ENCODE data around the gene KATNB1.
"Not testable (repeated sequence)": the region's sequence is repeated elsewhere in the genome, so short reads cannot be mapped to it uniquely, and the experiment has no call there.

Gene KATNB1

GRCh38 chr16:57701759-57702371 lies 33.7 kb upstream of the KATNB1 start:
- DNase-seq: no peak

DNA sequence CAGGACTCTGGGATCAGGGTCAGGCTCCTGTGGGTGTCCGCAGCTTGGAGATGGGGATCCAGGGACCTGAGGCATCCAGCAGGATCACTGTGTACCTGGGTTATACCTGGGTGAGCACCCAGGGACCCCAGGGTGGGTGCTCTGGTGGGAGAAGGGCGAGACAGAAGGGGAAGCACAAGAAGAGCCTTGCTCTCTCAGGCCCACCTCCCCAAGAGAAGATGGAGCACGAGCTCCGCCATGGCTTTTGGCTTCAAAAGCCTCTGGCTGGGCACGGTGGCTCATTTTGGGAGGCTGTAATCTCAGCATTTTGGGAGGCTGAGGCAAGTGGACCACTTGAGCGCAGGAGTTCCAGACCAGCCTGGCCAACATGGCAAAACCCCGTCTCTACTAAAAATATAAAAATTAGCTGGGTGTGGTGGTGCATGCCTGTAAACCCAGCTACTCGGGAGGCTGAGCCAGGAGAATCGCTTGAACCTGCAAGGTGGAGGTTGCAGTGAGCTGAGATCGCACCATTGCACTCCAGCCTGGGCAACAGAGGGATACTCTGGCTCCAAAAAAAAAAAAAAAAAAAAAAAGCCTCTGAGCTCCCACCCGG lies 32.1 kb upstream of the KATNB1 start:
- DNase-seq: no peak

GRCh38 chr16:57704011-57704904 lies 31.3 kb upstream of the KATNB1 start:
- no peak for DNase-seq

DNA sequence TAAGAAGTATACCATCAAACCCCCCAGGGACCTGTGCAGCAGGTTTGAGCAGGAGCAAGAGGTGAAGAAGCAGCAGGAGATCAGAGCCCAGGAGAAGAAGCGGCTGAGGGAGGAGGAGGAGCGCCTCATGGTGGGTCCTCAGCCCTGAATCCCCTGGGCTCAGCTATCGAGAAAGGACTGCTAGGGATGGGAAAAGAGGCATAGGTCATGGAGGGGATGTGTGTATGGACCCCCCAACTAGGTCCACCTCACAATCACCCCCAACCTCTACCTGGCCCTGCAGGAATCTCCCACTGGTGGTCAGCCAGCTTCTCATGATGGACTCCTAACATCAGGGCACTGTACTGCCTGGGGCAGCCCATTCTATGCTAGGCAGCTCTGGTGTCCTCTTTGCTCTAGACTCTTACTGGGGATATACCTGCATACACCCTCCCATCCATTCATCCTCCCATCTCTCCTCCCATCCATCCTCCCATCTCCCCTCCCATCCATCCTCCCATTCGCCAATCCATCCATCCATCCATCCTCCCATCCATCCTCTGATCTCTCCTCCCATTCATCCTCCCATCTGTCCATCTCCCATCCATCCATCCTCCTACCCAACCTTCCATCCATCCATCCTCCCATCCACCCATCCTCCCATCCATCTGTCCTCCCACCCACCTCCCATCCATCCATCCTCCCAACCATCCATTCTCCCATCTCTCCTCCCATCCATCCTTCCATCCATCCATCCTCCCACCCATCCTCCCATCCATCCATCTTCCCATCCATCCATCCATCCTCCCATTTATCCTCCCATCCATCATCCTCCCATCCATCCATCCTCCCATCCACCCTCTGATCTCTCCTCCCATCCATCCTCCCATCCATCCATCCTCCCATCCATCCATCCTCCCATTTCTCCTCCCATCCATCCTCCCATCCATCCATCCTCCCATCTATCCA lies 30.4 kb upstream of the KATNB1 start:
- DNase-seq: no peak

DNA sequence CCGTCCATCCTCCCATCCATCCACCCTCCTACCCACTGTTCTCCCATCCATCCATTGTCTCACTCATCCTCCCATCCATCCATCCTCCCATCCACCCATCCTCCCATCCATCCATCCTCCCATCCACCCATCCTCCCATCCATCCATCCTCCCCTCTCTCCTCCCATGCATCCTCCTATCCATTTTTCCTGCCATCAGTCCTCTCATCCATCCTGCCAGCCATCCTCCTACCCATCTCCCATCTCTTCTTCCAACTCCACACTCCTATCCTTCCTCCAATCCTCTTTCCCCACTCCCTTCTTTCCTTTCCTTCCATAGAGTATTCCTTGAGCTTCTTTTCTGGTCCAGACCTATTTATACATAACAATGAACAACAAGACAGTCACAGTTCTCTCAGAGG lies 28.9 kb upstream of the KATNB1 start:
- no peak for DNase-seq

- no peak for DNase-seq
Measured at GRCh38 chr16:57707331-57707730, 28.2 kb upstream of the KATNB1 start.

GRCh38 chr16:57708168-57708567 lies 27.4 kb upstream of the KATNB1 start:
- DNase-seq: no peak

- DNase-seq: no peak
Measured at GRCh38 chr16:57709663-57710062, 25.9 kb upstream of the KATNB1 start.

DNA sequence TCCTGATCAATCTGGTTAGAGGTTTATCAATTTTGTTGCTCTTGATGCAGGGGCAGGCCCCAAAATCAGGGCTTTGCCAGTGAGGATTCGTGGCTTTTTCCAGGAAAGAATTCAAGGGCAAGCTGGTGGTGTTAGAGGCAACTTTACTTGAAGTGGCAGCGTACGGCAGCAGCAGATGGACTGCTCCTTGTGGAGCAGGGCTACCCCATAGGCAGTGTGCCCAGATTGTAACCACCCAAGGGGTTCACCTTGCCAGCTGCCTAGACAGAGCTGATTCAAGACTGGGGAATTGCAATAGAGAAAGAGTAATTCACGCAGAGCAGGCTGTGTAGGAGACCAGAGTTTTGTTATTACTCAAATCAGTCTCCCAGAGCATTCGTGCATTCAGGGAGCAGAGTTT lies 24.2 kb upstream of the KATNB1 start:
- DNase-seq: no peak

- no peak for DNase-seq
Measured at GRCh38 chr16:57711993-57712392, 23.6 kb upstream of the KATNB1 start.

DNA sequence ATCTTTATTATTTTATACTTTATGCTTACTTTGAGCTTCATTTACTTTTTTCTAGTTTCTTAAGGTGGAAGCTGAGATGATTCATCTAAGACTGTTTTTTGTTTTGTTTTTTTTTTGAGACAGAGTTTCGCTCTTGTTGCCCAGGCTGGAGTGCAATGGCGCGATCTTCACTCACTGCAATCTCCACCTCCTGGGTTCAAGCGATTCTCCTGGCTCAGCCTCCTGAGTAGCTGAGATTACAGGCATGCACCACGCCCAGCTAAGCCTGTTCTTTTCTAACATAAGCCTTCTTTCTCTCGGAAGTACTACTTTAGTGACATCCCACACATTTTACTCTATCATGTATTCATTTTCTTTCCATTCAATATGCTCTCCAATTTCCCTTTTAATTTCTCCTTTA lies 23.0 kb upstream of the KATNB1 start:
- DNase-seq: not testable (repeated sequence)

DNA sequence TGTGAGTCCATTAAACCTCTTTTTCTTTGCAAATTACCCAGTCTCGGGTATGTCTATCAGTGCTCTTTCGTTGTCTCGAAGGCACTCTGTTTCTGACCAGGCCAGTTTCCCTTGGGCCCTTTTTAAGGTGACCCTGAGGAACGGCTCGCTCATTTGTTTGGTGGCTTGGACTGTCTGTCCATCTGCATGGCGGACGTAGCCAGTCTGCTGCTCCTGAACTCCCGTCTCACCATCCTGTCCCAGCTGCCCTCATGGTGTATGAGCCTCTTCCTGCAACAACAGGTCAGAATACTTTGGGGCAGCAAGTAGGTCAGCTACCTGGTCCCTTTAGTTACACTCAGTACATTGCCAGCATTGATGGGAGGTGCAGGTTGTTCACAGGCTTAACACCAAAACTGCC lies 22.0 kb upstream of the KATNB1 start:
- no peak for DNase-seq

DNA sequence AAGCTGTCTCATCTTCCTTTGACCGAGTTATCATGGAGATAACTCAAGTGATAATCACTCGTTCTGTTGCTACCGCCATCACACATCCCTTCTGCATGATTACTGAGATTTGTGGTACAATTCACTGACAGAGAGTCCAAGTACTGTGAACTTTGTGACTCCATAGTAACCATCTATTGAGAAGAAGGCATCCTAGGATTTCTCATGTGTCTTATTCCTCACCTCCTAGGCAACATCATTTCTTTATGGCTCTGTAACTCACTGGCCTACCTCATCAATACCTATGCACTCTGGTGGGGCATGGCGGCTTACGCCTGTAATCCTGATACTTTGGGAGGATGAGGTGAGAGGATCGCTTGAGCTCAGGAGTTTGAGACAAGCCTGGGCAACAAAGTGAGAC lies 21.5 kb upstream of the KATNB1 start:
- no peak for DNase-seq

- DNase-seq: peak; percentile 35 to 41
Measured at GRCh38 chr16:57720142-57720575, 15.4 kb upstream of the KATNB1 start.

DNA sequence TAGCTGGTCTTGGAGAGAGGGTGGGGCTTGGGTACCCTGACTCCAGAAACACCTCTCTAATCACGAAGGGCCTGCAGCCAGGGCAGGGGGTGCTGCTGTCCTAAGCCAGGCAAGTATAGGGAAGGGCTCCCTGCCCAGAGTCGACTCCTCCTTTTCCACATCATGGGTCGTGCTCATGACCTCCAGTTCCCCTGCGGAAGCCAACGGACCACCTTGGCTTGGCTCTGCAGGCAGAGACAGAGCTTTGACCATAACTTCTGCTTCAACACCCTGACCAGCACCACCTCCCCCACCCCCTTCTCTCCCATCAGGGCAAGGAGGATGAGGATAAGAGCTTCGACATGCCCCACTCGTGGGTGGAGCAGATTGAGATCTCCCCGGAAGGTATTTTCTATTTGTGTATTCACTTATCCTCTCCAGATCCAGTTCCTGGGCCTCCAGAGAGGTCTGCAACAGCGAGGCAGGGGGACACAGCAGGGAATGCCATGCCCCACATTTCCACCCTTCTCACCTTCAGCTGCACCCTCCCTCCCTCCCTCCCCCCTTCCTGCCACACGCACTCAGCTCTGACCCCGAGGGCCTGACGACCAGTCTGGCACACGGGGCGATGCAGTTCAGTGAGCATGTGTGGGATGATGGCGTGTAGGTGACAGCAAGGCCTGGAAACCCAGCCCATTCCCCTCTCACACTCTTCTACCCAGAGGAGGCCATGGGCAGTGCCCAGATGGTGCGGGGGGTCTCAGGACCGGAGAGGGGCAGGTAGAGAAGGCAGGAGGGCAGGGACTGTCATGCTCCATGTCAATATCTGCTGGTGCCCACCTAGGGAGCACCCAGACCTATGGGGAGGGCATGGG lies 14.0 kb upstream of the KATNB1 start:
- DNase-seq: no peak

- no peak for DNase-seq
Measured at GRCh38 chr16:57722210-57722499, 13.4 kb upstream of the KATNB1 start.

DNA sequence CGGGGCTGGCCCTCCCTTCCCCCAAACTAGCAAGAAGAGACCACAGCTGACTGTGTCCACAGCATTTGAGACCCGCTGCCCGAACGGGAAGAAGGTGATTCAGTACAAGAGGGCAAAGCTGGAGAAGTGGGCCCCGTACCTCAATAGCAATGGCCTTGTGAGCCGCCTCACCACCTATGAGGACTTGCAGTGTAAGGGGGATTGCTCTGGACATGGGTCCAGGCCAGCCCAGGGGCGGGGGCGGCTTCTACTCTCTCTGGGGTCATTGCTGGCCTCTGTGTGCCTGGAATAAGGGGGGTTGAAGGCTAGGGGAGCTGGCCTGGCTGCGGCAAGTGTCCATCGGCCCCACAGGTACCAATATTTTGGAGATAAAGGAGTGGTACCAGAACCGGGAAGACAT lies 12.9 kb upstream of the KATNB1 start:
- no peak for DNase-seq

DNA sequence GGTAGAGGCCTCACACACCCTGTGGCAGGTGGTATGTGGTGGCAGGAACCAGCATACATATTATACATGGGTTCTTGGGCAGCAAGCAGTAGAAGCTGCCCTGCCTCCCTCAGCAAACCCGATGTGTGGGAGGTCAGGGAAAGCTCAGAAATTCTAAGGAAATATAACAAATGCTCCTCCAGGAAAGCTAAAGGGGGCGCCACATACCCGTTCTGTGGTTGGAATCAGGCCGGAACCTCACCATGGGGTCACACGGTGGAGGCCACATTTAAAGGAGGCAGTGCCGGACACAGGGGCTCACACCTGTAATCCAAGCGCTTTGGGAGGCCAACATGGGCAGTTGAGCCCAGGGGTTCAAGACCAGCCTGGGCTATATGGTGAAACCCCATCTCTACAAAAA lies 12.4 kb upstream of the KATNB1 start:
- no peak for DNase-seq

DNA sequence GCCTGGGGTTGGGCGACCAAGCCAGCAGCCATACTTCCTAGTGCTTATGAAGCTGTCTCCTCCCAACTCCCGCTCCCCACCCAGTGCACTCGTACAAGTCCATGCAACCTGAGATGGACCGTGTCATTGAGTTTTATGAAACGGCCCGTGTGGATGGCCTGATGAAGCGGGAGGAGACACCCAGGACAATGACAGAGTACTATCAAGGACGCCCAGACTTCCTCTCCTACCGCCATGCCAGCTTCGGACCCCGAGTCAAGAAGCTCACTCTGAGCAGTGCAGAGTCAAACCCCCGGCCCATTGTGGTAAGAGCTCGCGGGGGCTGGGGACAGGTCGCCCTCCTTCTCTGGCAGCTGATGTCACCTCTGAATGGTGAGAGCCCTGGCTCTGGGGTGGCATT lies 11.0 kb upstream of the KATNB1 start:
- DNase-seq: no peak

GRCh38 chr16:57725151-57725550 lies 10.4 kb upstream of the KATNB1 start:
- no peak for DNase-seq

- no peak for DNase-seq
Measured at GRCh38 chr16:57725554-57725953, 10.0 kb upstream of the KATNB1 start.

DNA sequence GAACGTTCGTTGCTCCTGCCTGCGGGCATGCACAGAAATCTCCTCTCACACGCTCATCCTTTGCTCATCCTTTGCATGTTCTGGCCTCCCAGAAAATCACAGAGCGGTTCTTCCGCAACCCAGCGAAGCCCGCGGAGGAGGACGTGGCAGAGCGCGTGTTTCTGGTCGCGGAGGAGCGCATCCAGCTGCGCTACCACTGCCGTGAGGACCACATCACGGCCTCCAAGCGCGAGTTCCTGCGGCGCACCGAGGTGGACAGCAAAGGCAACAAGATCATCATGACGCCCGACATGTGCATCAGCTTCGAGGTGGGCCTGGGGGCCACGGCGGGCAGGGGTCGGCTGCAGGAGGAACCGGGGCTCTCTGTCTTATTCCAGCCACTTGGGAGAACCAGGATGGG lies 9.6 kb upstream of the KATNB1 start:
- no peak for DNase-seq

Data from stimulated activated CD4-positive, alpha-beta T cell treated with anti-CD3 and anti-CD28 coated beads, Interleukin-2, amount 100 ng/mL, for 48 hours (primary cell).